ENCODE measurements around the gene SPDYE17.
A peak's percentile ranks its signal among the peaks of the same experiment; 100 is the strongest.
"Not testable (repeated sequence)": the region's sequence is repeated elsewhere in the genome, so short reads cannot be mapped to it uniquely, and the experiment has no call there.

SPDYE17 gene, protein sequence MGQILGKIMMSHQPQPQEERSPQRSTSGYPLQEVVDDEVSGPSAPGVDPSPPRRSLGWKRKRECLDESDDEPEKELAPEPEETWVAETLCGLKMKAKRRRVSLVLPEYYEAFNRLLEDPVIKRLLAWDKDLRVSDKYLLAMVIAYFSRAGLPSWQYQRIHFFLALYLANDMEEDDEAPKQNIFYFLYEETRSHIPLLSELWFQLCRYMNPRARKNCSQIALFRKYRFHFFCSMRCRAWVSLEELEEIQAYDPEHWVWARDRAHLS

DNA sequence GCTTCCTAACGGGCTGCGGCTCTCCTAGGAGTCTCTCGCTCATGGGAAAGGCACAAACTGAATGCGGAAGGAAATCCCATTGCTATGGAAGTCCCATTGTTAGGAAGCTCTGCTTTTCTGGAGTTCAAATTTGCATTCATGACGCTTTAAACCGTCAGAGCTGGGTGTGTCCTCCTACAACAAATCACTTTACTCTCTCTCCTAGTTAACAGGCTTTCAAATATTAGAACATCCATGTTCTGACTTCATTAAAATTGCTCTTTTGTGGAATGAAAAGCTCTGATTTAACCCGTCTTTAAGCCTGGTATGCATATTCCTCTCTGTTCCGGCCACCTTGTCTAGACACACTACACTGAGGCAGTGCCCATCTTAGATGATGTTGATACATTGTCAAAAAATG is at the start of gene SPDYE17:
Gene SPDYE17, minus strand, starts transcription at position 101 of the 400 bp plus-strand sequence. CDS start 1,791 bp downstream, outside the sequence.
- not testable (repeated sequence) for H3K4me3 ChIP-seq (ENCODE audit: severe bottlenecking); H3K36me3 ChIP-seq (ENCODE audit: low read depth); DNase-seq (ENCODE audit: low spot score); ATAC-seq (ENCODE audit: low read depth); H3K27me3 ChIP-seq (ENCODE audit: insufficient read depth, poor library complexity, severe bottlenecking); H3K4me1 ChIP-seq (ENCODE audit: insufficient read depth, poor library complexity, severe bottlenecking); H3K9me3 ChIP-seq (ENCODE audit: severe bottlenecking); H3K27ac ChIP-seq (ENCODE audit: poor library complexity, severe bottlenecking)

DNA sequence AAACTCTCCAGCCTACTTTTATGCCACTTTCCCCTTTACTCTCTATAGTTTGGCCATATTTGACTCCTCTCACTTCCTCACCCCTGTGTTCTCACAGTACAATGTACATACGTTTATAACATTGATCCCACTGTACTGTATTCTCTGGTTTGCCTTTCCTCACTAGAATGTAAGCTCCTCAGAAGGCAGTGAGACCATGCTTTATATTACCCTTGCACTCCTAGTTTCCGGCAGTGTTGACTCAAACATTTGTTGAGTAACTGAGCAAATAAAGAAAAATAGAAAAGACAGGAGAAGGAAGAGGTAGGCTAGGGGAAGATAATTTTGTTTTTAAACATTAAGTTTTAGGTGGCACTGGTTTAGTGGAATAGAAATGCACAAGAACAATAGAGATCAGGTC is 48.1 kb upstream of the SPDYE17 start:
- not testable (repeated sequence) for H3K4me1 ChIP-seq (ENCODE audit: insufficient read depth, poor library complexity, severe bottlenecking); H3K4me3 ChIP-seq (ENCODE audit: severe bottlenecking); ATAC-seq (ENCODE audit: low read depth); H3K27me3 ChIP-seq (ENCODE audit: insufficient read depth, poor library complexity, severe bottlenecking); H3K9me3 ChIP-seq (ENCODE audit: severe bottlenecking); DNase-seq (ENCODE audit: low spot score); H3K27ac ChIP-seq (ENCODE audit: poor library complexity, severe bottlenecking); H3K36me3 ChIP-seq (ENCODE audit: low read depth)

DNA sequence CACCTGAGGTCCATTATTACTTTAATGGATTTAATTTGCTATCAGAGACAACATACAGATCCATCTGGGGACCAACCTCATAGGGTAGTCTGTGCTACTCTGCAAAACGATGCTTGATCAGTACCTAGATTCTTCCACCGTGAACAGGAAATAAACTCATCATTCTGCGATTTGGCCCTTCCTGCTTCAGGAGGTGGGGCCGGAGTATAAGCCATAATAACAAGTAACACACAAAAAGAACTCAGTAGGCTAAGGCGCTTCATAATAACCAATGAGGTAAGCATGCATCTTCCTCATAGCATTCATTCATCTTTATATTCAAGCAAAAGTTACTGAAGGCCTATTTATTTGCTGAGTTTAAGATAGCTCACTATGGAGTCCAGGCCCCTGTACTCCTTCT is 47.5 kb upstream of the SPDYE17 start:
- not testable (repeated sequence) for H3K9me3 ChIP-seq (ENCODE audit: severe bottlenecking); H3K27me3 ChIP-seq (ENCODE audit: insufficient read depth, poor library complexity, severe bottlenecking); H3K36me3 ChIP-seq (ENCODE audit: low read depth); ATAC-seq (ENCODE audit: low read depth); DNase-seq (ENCODE audit: low spot score); H3K4me3 ChIP-seq (ENCODE audit: severe bottlenecking); H3K27ac ChIP-seq (ENCODE audit: poor library complexity, severe bottlenecking); H3K4me1 ChIP-seq (ENCODE audit: insufficient read depth, poor library complexity, severe bottlenecking)

DNA sequence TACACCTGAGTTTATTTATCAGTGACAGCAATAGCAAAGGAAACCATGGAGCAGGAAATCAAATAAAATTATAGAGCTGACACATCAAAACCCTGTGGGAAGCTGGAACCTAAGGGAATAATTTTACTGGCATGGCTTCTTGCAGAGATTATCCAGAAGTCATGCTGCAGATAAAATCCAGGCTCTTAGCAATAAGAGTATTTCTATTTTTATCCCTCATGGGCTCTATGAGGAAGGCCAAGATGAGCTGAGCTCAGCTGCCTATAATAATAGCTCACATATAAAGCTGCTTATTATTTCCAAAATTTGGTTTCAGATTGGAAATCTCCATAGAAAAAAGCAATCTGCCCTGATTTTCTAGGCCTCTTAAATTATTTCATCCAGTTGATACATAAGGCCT is 47.0 kb upstream of the SPDYE17 start:
- not testable (repeated sequence) for H3K27ac ChIP-seq (ENCODE audit: poor library complexity, severe bottlenecking)

DNA sequence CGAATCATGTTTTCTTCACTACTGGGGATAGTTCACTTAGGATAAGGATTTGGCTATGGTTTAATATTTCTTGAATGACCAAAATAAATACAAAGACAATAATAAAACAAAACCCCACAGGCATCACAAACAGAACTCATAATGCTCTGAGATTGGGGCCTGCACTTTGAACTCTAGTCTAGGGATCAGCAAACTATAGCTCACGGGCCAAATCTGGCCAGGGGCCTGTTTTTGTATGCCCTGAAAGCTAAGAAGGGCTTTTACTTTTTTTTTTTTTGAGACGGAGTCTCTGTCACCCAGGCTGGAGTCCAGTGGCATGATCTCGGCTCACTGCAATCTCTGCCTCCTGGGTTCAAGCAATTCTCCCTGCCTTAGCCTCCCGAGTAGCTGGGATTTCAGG is 44.9 kb upstream of the SPDYE17 start:
- H3K4me3 ChIP-seq (ENCODE audit: severe bottlenecking); H3K27ac ChIP-seq (ENCODE audit: poor library complexity, severe bottlenecking); ATAC-seq (ENCODE audit: low read depth); DNase-seq (ENCODE audit: low spot score); H3K9me3 ChIP-seq (ENCODE audit: severe bottlenecking); H3K27me3 ChIP-seq (ENCODE audit: insufficient read depth, poor library complexity, severe bottlenecking); H3K4me1 ChIP-seq (ENCODE audit: insufficient read depth, poor library complexity, severe bottlenecking); H3K36me3 ChIP-seq (ENCODE audit: low read depth): not testable (repeated sequence)

More for the DNA sequence above, 47.0 kb upstream of the SPDYE17 start:
- not testable (repeated sequence) for H3K27me3 ChIP-seq (ENCODE audit: insufficient read depth, poor library complexity, severe bottlenecking); DNase-seq (ENCODE audit: low spot score); H3K36me3 ChIP-seq (ENCODE audit: low read depth); H3K4me1 ChIP-seq (ENCODE audit: insufficient read depth, poor library complexity, severe bottlenecking); H3K4me3 ChIP-seq (ENCODE audit: severe bottlenecking); ATAC-seq (ENCODE audit: low read depth); H3K9me3 ChIP-seq (ENCODE audit: severe bottlenecking)

DNA sequence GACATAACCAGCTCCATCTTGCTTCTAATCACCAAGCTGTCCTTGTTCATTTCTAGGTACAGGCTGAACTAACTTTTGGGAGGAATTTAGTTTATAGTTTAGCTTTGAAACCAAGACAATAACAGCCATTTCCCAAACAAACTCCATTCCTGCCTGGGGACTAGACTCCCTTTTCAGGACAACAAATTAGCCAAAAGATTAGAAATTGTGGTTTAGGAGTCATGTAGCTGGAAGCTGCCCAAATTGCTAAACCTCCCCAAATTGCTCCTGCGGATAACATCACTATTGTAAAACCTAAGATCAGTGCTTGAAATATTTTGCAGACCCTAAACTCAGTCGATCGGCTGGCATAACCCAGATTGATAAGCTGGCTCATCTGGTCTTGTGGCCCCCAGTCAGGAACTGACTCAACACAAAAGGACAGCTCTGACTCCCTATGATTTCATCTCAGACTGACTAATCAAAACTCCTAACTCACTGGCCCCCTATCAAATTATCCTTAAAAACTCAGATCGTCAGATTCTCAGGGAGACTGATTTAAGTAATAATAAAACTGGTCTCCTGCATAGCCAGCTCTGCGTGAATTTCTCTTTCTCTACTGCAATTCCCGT is 42.7 kb upstream of the SPDYE17 start:
- not testable (repeated sequence) for H3K4me1 ChIP-seq (ENCODE audit: insufficient read depth, poor library complexity, severe bottlenecking); DNase-seq (ENCODE audit: low spot score); ATAC-seq (ENCODE audit: low read depth); H3K27ac ChIP-seq (ENCODE audit: poor library complexity, severe bottlenecking); H3K4me3 ChIP-seq (ENCODE audit: severe bottlenecking); H3K27me3 ChIP-seq (ENCODE audit: insufficient read depth, poor library complexity, severe bottlenecking); H3K36me3 ChIP-seq (ENCODE audit: low read depth); H3K9me3 ChIP-seq (ENCODE audit: severe bottlenecking)

DNA sequence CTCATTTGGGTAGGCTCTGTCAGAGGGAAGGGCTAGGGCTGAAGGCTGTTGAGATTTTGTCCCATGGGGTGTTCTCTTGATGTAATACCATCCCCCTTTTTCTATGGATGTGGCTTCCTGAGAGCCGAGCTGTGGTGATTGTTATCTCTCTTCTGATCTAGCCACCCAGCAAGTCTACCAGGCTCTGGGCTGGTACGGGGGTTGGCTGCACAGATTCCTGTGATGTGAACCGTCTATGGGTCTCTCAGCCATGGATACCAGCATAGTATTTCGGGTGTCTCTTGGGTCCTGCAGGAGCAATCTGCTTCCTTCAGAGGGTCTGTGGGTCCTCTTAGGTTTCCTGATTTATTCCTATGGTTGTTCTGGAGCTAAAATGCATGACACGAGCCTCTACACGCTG is 38.9 kb upstream of the SPDYE17 start:
- not testable (repeated sequence) for H3K4me3 ChIP-seq (ENCODE audit: severe bottlenecking); H3K4me1 ChIP-seq (ENCODE audit: insufficient read depth, poor library complexity, severe bottlenecking); ATAC-seq (ENCODE audit: low read depth); H3K36me3 ChIP-seq (ENCODE audit: low read depth); DNase-seq (ENCODE audit: low spot score); H3K27me3 ChIP-seq (ENCODE audit: insufficient read depth, poor library complexity, severe bottlenecking); H3K9me3 ChIP-seq (ENCODE audit: severe bottlenecking); H3K27ac ChIP-seq (ENCODE audit: poor library complexity, severe bottlenecking)

DNA sequence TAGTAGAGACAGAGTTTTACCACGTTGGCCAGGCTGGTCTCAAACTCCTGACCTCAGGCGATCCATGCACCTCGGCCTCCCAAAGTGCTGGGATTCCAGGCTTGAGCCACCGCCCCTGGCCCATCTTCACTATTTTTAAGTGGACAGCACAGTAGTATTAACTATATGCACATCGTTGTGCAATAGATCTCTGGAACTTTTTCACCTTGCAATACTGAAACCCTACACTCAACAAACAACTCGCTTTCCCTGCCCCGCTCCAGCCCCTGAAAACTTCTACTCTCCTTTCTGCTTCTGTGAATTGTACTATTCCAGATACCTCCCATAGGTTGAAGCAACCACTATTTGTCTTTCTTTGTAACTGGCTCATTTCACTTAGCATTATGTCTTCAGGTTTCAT is 33.7 kb upstream of the SPDYE17 start:
- not testable (repeated sequence) for DNase-seq (ENCODE audit: low spot score); H3K4me1 ChIP-seq (ENCODE audit: insufficient read depth, poor library complexity, severe bottlenecking); H3K4me3 ChIP-seq (ENCODE audit: severe bottlenecking); H3K36me3 ChIP-seq (ENCODE audit: low read depth); H3K27ac ChIP-seq (ENCODE audit: poor library complexity, severe bottlenecking); ATAC-seq (ENCODE audit: low read depth); H3K9me3 ChIP-seq (ENCODE audit: severe bottlenecking); H3K27me3 ChIP-seq (ENCODE audit: insufficient read depth, poor library complexity, severe bottlenecking)

DNA sequence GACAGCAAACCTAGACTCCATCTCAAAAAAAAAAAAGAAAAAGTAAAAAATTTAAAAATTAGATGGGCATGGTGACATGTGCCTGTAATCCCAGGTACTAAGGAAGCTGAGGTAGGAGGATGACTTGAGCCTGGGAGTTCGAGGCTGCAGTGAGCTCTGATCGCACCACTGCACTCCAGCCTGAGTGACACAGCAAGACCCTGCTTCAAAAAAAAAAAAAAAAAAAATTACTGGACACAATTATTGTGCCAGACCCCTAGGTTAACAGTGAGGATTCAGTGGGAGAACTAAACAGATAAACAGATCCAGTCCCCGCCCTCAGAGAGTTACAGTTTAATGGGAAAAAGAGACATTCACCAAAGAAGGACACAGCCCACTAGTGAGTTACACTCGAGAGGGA is 31.6 kb upstream of the SPDYE17 start:
- H3K27ac ChIP-seq (ENCODE audit: poor library complexity, severe bottlenecking); ATAC-seq (ENCODE audit: low read depth): not testable (repeated sequence)

DNA sequence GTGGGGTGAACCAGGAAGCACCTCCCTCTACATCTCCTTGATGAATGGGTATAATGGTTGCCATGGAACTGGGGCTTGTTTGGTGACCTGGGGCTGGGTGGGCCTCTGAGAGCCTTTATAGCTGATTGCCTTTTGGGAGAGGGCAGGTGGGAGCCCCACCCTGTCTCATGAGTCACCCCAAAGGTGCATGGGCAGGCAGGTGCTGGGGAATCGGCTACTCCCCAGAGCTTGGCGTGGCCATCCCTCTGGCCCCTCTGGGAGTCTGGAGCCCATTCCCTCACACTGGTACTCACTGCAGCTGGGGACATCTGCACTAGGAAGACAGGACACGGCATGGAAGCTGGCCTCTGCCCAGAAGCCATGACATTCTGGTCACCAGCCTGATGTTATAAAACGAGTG is 30.4 kb upstream of the SPDYE17 start, which contains the start of gene SPDYE18:
Gene SPDYE18, minus strand, starts transcription at position 2 of the 400 bp plus-strand sequence. CDS start 2,046 bp downstream, outside the sequence.
- not testable (repeated sequence) for H3K4me3 ChIP-seq (ENCODE audit: severe bottlenecking); H3K9me3 ChIP-seq (ENCODE audit: severe bottlenecking); H3K4me1 ChIP-seq (ENCODE audit: insufficient read depth, poor library complexity, severe bottlenecking); H3K27ac ChIP-seq (ENCODE audit: poor library complexity, severe bottlenecking); H3K36me3 ChIP-seq (ENCODE audit: low read depth); H3K27me3 ChIP-seq (ENCODE audit: insufficient read depth, poor library complexity, severe bottlenecking); DNase-seq (ENCODE audit: low spot score)
- ATAC-seq (ENCODE audit: low read depth): peak; percentile 19; the same call in 1 of the 3 replicates

More for the DNA sequence above, 31.6 kb upstream of the SPDYE17 start:
- not testable (repeated sequence) for H3K9me3 ChIP-seq (ENCODE audit: severe bottlenecking); H3K36me3 ChIP-seq (ENCODE audit: low read depth); H3K4me1 ChIP-seq (ENCODE audit: insufficient read depth, poor library complexity, severe bottlenecking); DNase-seq (ENCODE audit: low spot score); H3K27me3 ChIP-seq (ENCODE audit: insufficient read depth, poor library complexity, severe bottlenecking); H3K4me3 ChIP-seq (ENCODE audit: severe bottlenecking)

DNA sequence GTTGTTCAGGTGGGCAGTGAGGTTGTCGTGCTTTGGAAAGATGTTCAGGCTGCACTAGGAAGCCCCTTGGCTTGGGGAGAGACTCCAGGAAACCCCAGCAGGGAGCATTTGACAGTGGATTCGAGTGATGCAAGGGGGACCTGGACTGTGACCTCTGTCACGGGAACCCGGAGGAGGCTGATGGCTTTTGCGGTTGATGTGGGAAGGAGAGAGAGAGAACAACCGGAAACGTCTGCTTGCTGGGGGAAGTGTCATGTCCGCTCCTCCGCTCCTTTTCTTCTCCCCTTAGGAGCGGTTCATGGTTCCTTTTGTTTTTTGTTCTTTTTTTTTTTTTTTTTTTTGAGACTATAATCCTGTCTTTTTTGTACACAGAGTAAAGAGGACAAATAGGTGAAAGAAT is 5.8 kb downstream of the SPDYE17 start:
- DNase-seq (ENCODE audit: low spot score); H3K4me1 ChIP-seq (ENCODE audit: insufficient read depth, poor library complexity, severe bottlenecking); H3K27me3 ChIP-seq (ENCODE audit: insufficient read depth, poor library complexity, severe bottlenecking); H3K36me3 ChIP-seq (ENCODE audit: low read depth); H3K9me3 ChIP-seq (ENCODE audit: severe bottlenecking); H3K27ac ChIP-seq (ENCODE audit: poor library complexity, severe bottlenecking); ATAC-seq (ENCODE audit: low read depth); H3K4me3 ChIP-seq (ENCODE audit: severe bottlenecking): not testable (repeated sequence)
